Measurements from ENCODE around the gene ACOT7.

- TF ChIP-seq CTCF (IDR thresholded peaks at IDR 0.05; ENCODE audit: poor library complexity) = no peak
- TF ChIP-seq EZH2 (IDR thresholded peaks at IDR 0.05; ENCODE audit: borderline replicate concordance) = no peak
- TF ChIP-seq EZH2phosphoT487 (IDR thresholded peaks at IDR 0.05; ENCODE audit: low read depth, severe bottlenecking, unreplicated experiment) = no peak
Measured at GRCh38 chr1:6353619-6353954, 40.0 kb downstream of the ACOT7 start.
